Measurements from ENCODE around the gene DNAH7. TPM values are rescaled to one million over a fixed set of nuclear protein-coding genes. Genes with fewer than 3 reads are reported as not detected.
"Not testable (repeated sequence)": the region's sequence is repeated elsewhere in the genome, so short reads cannot be mapped to it uniquely, and the experiment has no call there.

The DNAH7 gene
- total RNA-seq, 1 donor from 2014 or later, result not detected

DNA sequence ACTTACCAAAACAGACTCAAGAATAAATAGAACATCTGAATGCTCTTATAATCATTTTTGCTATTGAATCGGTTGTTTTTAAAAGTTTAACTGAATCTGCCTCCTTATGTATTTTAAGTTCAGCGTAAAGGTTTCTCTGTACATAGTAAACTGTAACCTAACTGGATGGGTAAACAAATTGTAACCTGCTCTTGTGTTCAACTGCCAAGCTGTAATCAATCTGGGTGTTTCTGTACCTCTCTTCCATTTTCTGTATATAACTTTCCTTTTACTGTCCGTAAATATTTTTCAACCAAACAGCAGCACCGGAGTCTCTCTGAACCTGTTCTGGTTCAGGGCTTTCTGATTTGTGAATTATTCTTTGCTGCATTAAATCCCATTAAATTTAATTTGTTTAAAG, 27.6 kb upstream of the DNAH7 start:
- intact Hi-C loops (cut with micrococcal nuclease), result no loop called here

DNA sequence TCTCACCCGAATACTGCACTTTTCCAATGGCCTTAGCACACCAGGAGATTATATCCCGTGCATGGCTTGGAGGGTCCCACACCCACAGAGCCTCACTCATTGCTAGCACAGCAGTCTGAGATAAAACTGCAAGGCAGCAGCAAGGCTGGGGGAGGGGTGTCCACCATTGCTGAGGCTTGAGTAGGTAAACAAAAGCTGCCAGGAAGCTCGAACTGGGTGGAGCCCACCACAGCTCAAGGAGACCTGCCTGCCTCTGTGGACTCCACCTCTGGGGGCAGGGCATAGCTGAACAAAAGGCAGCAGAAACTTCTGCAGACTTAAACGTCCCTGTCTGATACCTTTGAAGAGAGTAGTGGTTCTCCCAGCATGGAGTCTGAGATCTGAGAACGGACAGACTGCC, 20.8 kb upstream of the DNAH7 start:
- H3K9me3 Mint-ChIP-seq, result peaks cover 30% of the 10 kb centered on the region
- DNase-seq, result peak; percentile 77
- peaks cover 17% of the 10 kb centered on the region for H3K36me3 Mint-ChIP-seq (ENCODE audit: low read depth)
- H3K4me1 Mint-ChIP-seq, result peaks cover 12% of the 10 kb centered on the region
- H3K4me3 Mint-ChIP-seq; H3K27ac Mint-ChIP-seq; H3K27me3 Mint-ChIP-seq; intact Hi-C loops (cut with micrococcal nuclease): not testable (repeated sequence)

More for the DNA sequence above, 27.6 kb upstream of the DNAH7 start:
- Mint-ChIP-seq H3K4me1 (peaks cover 6% of the 10 kb centered on the region), H3K27ac (no peak overlapping the region), H3K9me3 (peaks cover 24% of the 10 kb centered on the region), H3K27me3 (no peaks in the 10 kb centered on the region), H3K4me3 (no peak overlapping the region), H3K36me3 (ENCODE audit: low read depth) (peaks cover 9% of the 10 kb centered on the region)
- no peak for DNase-seq

- intact Hi-C loops (cut with micrococcal nuclease), result no loop called here
- peaks cover 15% of the 10 kb centered on the region for H3K36me3 Mint-ChIP-seq (ENCODE audit: low read depth)
- H3K27ac Mint-ChIP-seq, result no peak overlapping the region
- no peak for DNase-seq
- H3K9me3 Mint-ChIP-seq, result peaks cover 23% of the 10 kb centered on the region
- H3K4me1 Mint-ChIP-seq, result peaks cover 12% of the 10 kb centered on the region
- H3K27me3 Mint-ChIP-seq, result no peaks in the 10 kb centered on the region
- H3K4me3 Mint-ChIP-seq, result no peak overlapping the region
These were observed 19.6 kb upstream of the DNAH7 start for GRCh38 chr2:196088203-196088602.

- DNase-seq, result peak; percentile 64
- Mint-ChIP-seq H3K9me3 (peaks cover 34% of the 10 kb centered on the region), H3K36me3 (ENCODE audit: low read depth) (peaks cover 21% of the 10 kb centered on the region), H3K4me1 (peaks cover 15% of the 10 kb centered on the region), H3K27me3 (no peaks in the 10 kb centered on the region), H3K4me3 (peak overlapping the region; percentile 20), H3K27ac (peak overlapping the region; percentile 16)
- intact Hi-C loops (cut with micrococcal nuclease), result no loop called here
These were observed 18.1 kb upstream of the DNAH7 start for GRCh38 chr2:196086517-196087368.

GRCh38 chr2:196083601-196084000, 15.0 kb upstream of the DNAH7 start:
- peaks cover 28% of the 10 kb centered on the region for H3K9me3 Mint-ChIP-seq
- no peak for DNase-seq
- H3K27me3 Mint-ChIP-seq, result no peaks in the 10 kb centered on the region
- no peak overlapping the region for H3K27ac Mint-ChIP-seq
- peaks cover 19% of the 10 kb centered on the region for H3K36me3 Mint-ChIP-seq (ENCODE audit: low read depth)
- intact Hi-C loops (cut with micrococcal nuclease), result no loop called here
- H3K4me1 Mint-ChIP-seq, result peaks cover 20% of the 10 kb centered on the region
- no peak overlapping the region for H3K4me3 Mint-ChIP-seq

DNA sequence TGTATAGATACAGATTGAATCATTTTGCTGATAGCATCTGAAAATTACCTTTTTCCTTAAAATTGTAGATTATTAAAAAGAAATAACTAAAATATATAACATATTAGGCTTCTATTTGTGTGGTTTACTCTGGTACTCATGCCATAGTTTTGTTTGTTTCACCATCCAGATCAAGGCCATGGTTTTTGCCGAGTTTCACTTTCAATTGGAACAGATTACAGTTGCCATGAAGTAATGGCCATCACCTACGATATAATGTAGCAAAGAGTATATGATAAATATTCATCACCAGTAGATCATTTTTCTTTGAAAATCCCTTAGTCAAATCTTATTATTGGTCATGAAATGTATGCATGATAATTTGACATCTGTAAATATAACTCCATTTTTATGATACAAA, 11.9 kb upstream of the DNAH7 start:
- Mint-ChIP-seq H3K27me3 (no peaks in the 10 kb centered on the region), H3K27ac (no peak overlapping the region), H3K4me3 (no peak overlapping the region), H3K36me3 (ENCODE audit: low read depth) (peaks cover 19% of the 10 kb centered on the region), H3K4me1 (peaks cover 12% of the 10 kb centered on the region), H3K9me3 (peaks cover 26% of the 10 kb centered on the region)
- no peak for DNase-seq
- intact Hi-C loops (cut with micrococcal nuclease), result no loop called here

DNA sequence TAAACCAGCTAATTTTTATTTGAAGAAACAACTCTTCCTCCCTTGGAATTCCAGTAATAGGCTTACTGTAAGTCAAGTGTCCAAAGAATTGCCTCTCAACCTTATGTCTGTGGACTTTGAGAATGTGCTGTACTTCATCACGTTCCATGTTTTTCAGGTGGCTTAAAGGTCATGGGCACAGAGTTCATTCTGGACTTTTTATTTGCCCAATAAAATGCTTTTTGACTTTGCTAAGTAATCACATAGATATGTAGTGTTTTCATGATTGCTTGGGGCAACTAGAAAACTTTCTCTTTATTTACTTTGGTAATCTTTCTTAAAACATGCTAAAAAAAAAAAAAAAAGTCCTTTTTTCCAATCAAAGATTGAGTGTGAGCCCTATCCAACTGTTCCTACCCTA, 10.4 kb upstream of the DNAH7 start:
- Mint-ChIP-seq H3K4me3 (no peak overlapping the region), H3K36me3 (ENCODE audit: low read depth) (peaks cover 13% of the 10 kb centered on the region), H3K27me3 (no peaks in the 10 kb centered on the region), H3K4me1 (peaks cover 12% of the 10 kb centered on the region), H3K9me3 (peaks cover 15% of the 10 kb centered on the region), H3K27ac (no peak overlapping the region)
- DNase-seq, result no peak
- intact Hi-C loops (cut with micrococcal nuclease), result loop anchor here (2.0 kb wide), 2 partner anchors 56 to 374 kb away; no protein-coding TSS in a partner anchor

- no peak for DNase-seq
- no peak overlapping the region for H3K27ac Mint-ChIP-seq
- intact Hi-C loops (cut with micrococcal nuclease), result loop anchor here (1.0 to 2.0 kb wide), 4 partner anchors 57 to 375 kb away; no protein-coding TSS in a partner anchor
- H3K4me3 Mint-ChIP-seq, result no peak overlapping the region
- H3K4me1 Mint-ChIP-seq, result peaks cover 12% of the 10 kb centered on the region
- peaks cover 12% of the 10 kb centered on the region for H3K36me3 Mint-ChIP-seq (ENCODE audit: low read depth)
- no peaks in the 10 kb centered on the region for H3K27me3 Mint-ChIP-seq
- H3K9me3 Mint-ChIP-seq, result peaks cover 11% of the 10 kb centered on the region
These were observed 9.2 kb upstream of the DNAH7 start for GRCh38 chr2:196077821-196078220.

GRCh38 chr2:196076778-196077568, 8.3 kb upstream of the DNAH7 start:
- H3K27me3 Mint-ChIP-seq, result no peaks in the 10 kb centered on the region

DNA sequence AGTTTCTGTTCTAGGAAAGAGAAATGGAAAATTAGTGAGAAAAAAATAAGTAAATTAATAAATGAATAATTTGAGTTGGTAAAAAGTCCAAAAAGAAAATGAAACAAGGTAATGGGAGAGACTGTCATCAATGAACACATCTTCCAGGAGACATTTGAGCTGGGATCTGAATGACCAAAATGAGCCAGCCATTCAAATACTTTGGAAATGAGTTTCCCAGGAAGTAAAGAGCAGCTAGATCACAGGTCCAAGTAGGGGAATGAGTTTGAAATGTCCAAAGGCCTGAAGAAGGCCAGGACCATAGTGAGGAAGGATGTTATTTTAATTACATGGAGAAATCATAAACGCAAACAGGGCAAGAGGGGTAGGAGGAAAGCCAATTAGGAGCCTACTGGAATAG, 6.6 kb upstream of the DNAH7 start:
- intact Hi-C loops (cut with micrococcal nuclease), result no loop called here
- H3K4me1 Mint-ChIP-seq, result peaks cover 5% of the 10 kb centered on the region
- H3K27me3 Mint-ChIP-seq, result no peaks in the 10 kb centered on the region
- H3K36me3 Mint-ChIP-seq (ENCODE audit: low read depth), result no peaks in the 10 kb centered on the region
- no peak overlapping the region for H3K27ac Mint-ChIP-seq
- DNase-seq, result no peak
- no peak overlapping the region for H3K4me3 Mint-ChIP-seq
- H3K9me3 Mint-ChIP-seq, result no peaks in the 10 kb centered on the region

More at GRCh38 chr2:196076778-196077568, 8.3 kb upstream of the DNAH7 start:
- intact Hi-C loops (cut with micrococcal nuclease), result no loop called here
- DNase-seq, result no peak
- Mint-ChIP-seq H3K9me3 (peaks cover 3% of the 10 kb centered on the region), H3K27ac (no peak overlapping the region), H3K4me1 (peaks cover 9% of the 10 kb centered on the region), H3K36me3 (ENCODE audit: low read depth) (peaks cover 5% of the 10 kb centered on the region), H3K4me3 (no peak overlapping the region)

DNA sequence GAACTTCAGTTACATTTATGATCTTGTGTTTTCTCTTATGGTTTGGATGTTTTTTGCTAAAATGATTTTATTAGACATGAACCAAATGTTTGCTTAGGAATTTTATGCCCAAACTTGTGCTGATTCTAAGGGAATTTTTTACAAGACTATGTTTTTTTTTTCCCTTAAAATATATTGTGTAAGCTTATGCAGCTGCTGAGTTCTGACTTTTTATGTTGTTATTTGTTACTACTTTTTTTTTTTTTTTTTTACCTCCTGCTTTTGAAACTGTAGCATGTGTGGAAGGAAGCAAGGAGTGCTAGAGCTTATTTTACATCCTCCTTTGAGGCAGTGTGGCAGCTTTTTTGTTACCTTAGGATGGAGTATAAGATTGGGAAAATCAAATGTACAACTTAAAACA, 6.0 kb upstream of the DNAH7 start:
- Mint-ChIP-seq H3K9me3 (no peaks in the 10 kb centered on the region), H3K27ac (no peak overlapping the region), H3K4me1 (peaks cover 2% of the 10 kb centered on the region), H3K27me3 (peaks cover 2% of the 10 kb centered on the region), H3K4me3 (no peak overlapping the region), H3K36me3 (ENCODE audit: low read depth) (no peaks in the 10 kb centered on the region)
- intact Hi-C loops (cut with micrococcal nuclease), result no loop called here
- DNase-seq, result no peak

GRCh38 chr2:196073521-196073920, 4.9 kb upstream of the DNAH7 start:
- H3K36me3 Mint-ChIP-seq (ENCODE audit: low read depth), result no peaks in the 10 kb centered on the region
- H3K4me3 Mint-ChIP-seq, result no peak overlapping the region
- H3K27me3 Mint-ChIP-seq, result peaks cover 7% of the 10 kb centered on the region
- intact Hi-C loops (cut with micrococcal nuclease), result no loop called here
- H3K9me3 Mint-ChIP-seq, result no peaks in the 10 kb centered on the region
- DNase-seq, result no peak
- H3K4me1 Mint-ChIP-seq, result peaks cover 2% of the 10 kb centered on the region
- no peak overlapping the region for H3K27ac Mint-ChIP-seq

DNA sequence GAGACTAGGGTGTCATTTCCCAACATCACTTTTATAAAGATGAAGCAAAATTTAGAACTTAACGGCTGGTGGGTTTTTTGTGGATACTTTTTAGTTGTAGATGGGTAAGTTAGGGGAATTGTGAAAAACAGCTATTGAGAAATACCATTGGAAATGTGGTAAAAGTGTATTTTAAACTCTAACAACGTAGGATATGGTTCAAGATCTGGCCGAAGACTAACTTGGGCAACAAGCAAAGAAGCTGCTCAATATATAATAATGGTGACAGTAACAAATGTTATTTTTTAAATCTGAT, 1.6 kb downstream of the DNAH7 start:
- peaks cover 28% of the 10 kb centered on the region for H3K27me3 Mint-ChIP-seq

More for the DNA sequence above, 1.6 kb downstream of the DNAH7 start:
- Mint-ChIP-seq H3K4me1 (peaks cover 7% of the 10 kb centered on the region), H3K36me3 (ENCODE audit: low read depth) (no peaks in the 10 kb centered on the region), H3K4me3 (no peak overlapping the region), H3K9me3 (no peaks in the 10 kb centered on the region), H3K27ac (no peak overlapping the region)
- intact Hi-C loops (cut with micrococcal nuclease), result loop anchor here (2.0 to 10.0 kb wide), 4 partner anchors 530 to 1900 kb away; no protein-coding TSS in a partner anchor
- DNase-seq, result no peak
